SK-N-SH (cell line): Measurements from ENCODE around the gene TJP2. TPM values are rescaled to one million over a fixed set of nuclear protein-coding genes. Genes with fewer than 3 reads are reported as not detected.

ENCODE experiments used
- CTCF ChIA-PET: fragments of 300-600, 350-600 bp; formaldehyde crosslinking; extraction: SDS; loops from one replicate; lab custom pipeline; 2021; lab: Yijun Ruan, JAX
- POLR2A ChIA-PET: fragments of 350-600 bp; sonication (Branson Sonifier 250); formaldehyde crosslinking; extraction: SDS; loops from one replicate; lab custom pipeline; 2020; ENCODE audit warnings: antibody characterized with exemption, inconsistent platforms; lab: Yijun Ruan, JAX
- DNase-seq: peaks from one replicate; pipeline ENCODE4 v3.0.0; 2012
- H2AFZ ChIP-seq: fragments of 200-600 bp; sonication (generic); 2 replicates; pipeline ENCODE4 v1.8.1; 2016; ENCODE audit warnings: antibody characterized with exemption, mild to moderate bottlenecking, low read depth
- H3F3A ChIP-seq: fragments of 200-600 bp; sonication (generic); replicated peaks from 2 replicates; pipeline ENCODE3; 2016; ENCODE audit warnings: antibody characterized with exemption, mild to moderate bottlenecking; ENCODE audit not compliant: insufficient read depth
- H3K27ac ChIP-seq, 2 experiments: fragments of 200-500 bp in 1 of 2; fragments of 200-600 bp in 1 of 2; sonication (Bioruptor generic) in 1 of 2; sonication (generic), shearing (Covaris generic) in 1 of 2; 2 replicates each; pipeline versions ENCODE4 v1.5.1 to v1.6.1; 2014 to 2016; ENCODE audit warnings: low read depth in 2 of 2, inconsistent platforms in 1 of 2, low read length in 1 of 2, mild to moderate bottlenecking in 1 of 2, mixed read lengths in 1 of 2
- H3K27me3 ChIP-seq: fragments of 200-600 bp; sonication (generic), shearing (Covaris generic); 2 replicates; pipeline ENCODE4 v1.6.1; 2016; ENCODE audit warnings: mixed run types; ENCODE audit not compliant: insufficient read depth
- H3K36me3 ChIP-seq, 2 experiments: fragments of 200-500 bp in 1 of 2; fragments of 200-600 bp in 1 of 2; sonication (Bioruptor generic) in 1 of 2; sonication (generic) in 1 of 2; replicated peaks in 1 of 2; 2 replicates each; pipeline versions ENCODE3 to v1.5.1; 2014 to 2016; ENCODE audit warnings: low read length in 1 of 2, mild to moderate bottlenecking in 1 of 2; ENCODE audit not compliant: insufficient read depth in 2 of 2, control insufficient read depth in 1 of 2
- H3K4me1 ChIP-seq, 2 experiments: fragments of 200-500 bp in 1 of 2; fragments of 200-600 bp in 1 of 2; sonication (Bioruptor generic) in 1 of 2; sonication (generic), shearing (Covaris generic) in 1 of 2; 2 replicates each; pipeline versions ENCODE4 v1.5.1 to v1.6.1; 2014 to 2016; ENCODE audit warnings: low read depth in 1 of 2, low read length in 1 of 2, mixed run types in 1 of 2; ENCODE audit not compliant: insufficient read depth in 2 of 2, control insufficient read depth in 1 of 2
- H3K4me2 ChIP-seq: fragments of 200-600 bp; sonication (generic), shearing (Covaris generic); 2 replicates; pipeline ENCODE4 v1.6.1; 2017; ENCODE audit warnings: mixed run types
- H3K4me3 ChIP-seq, 2 experiments: fragments of 200-500 bp in 1 of 2; fragments of 200-600 bp in 1 of 2; sonication (Bioruptor generic) in 1 of 2; sonication (generic), shearing (Covaris generic) in 1 of 2; 2 replicates each; pipeline versions ENCODE4 v1.5.1 to v1.8.1; 2014 to 2016; ENCODE audit warnings: low read depth in 2 of 2, inconsistent platforms in 1 of 2, low read length in 1 of 2, mild to moderate bottlenecking in 1 of 2, mixed read lengths in 1 of 2, moderate library complexity in 1 of 2
- H3K79me2 ChIP-seq: fragments of 200-600 bp; sonication (generic); 2 replicates; pipeline ENCODE4 v1.8.1; 2017; ENCODE audit warnings: mild to moderate bottlenecking; ENCODE audit not compliant: insufficient read depth
- H3K9ac ChIP-seq: fragments of 200-600 bp; sonication (generic); 2 replicates; pipeline ENCODE4 v1.6.1; 2017; ENCODE audit warnings: mixed run types
- H3K9me2 ChIP-seq: fragments of 200-600 bp; sonication (generic); 2 replicates; pipeline ENCODE4 v1.6.1; 2017; ENCODE audit warnings: mixed run types
- H3K9me3 ChIP-seq: fragments of 200-600 bp; sonication (generic); 2 replicates; pipeline ENCODE4 v1.6.1; 2017; ENCODE audit warnings: mixed run types, mild to moderate bottlenecking, moderate library complexity
- H4K20me1 ChIP-seq: fragments of 200-600 bp; sonication (generic); 2 replicates; pipeline ENCODE4 v1.6.1; 2017; ENCODE audit warnings: mild to moderate bottlenecking, mixed run types; ENCODE audit not compliant: insufficient read depth
- CHD2 ChIP-seq: fragments of 150-350 bp; IDR thresholded peaks from 2 replicates; pipeline ENCODE4 v1.6.1; 2018; ENCODE audit warnings: low read length; ENCODE audit not compliant: partially characterized antibody
- ELF1 ChIP-seq: IDR thresholded peaks from 2 replicates; pipeline ENCODE4 v1.4.0; 2012
- EP300 ChIP-seq, 2 experiments: IDR thresholded peaks; 2 replicates each; pipeline versions ENCODE4 v1.4.0 to v1.6.1; 2012; ENCODE audit warnings: borderline replicate concordance in 1 of 2, low read depth in 1 of 2, low read length in 1 of 2
- FOSL2 ChIP-seq: IDR thresholded peaks from 2 replicates; pipeline ENCODE4 v1.4.0; 2012; ENCODE audit warnings: low read depth, mild to moderate bottlenecking, moderate library complexity, borderline replicate concordance
- MEF2A ChIP-seq: IDR thresholded peaks from 2 replicates; pipeline ENCODE4 v1.4.0; 2012; ENCODE audit warnings: low read depth, borderline replicate concordance
- RCOR1 ChIP-seq: fragments of 150-350 bp; IDR thresholded peaks from 2 replicates; pipeline ENCODE4 v1.6.1; 2017; ENCODE audit warnings: antibody characterized with exemption, low read length
- REST ChIP-seq: IDR thresholded peaks from 2 replicates; pipeline ENCODE4 v1.6.1; 2012; ENCODE audit warnings: mild to moderate bottlenecking, low read depth, low read length, moderate library complexity
- USF1 ChIP-seq: IDR thresholded peaks from 2 replicates; pipeline ENCODE4 v1.4.0; 2012; ENCODE audit warnings: low read depth, borderline replicate concordance
- USF2 ChIP-seq: fragments of 150-350 bp; IDR thresholded peaks from 2 replicates; pipeline ENCODE4 v1.6.1; 2017; ENCODE audit warnings: antibody characterized with exemption, low read length, low read depth, borderline replicate concordance
- ZBTB33 ChIP-seq: IDR thresholded peaks from 2 replicates; pipeline ENCODE4 v1.4.0; 2012; ENCODE audit warnings: low read depth, borderline replicate concordance
- whole genome bisulfite sequencing: methylation state at CpG from one replicate; pipeline ENCODE4 v1.1.6; 2017; ENCODE audit warnings: low lambda C conversion rate; 5-methylcytosine and 5-hydroxymethylcytosine counted together
- polyA plus RNA-seq, 3 experiments: library from polyadenylated mRNA; depleted of rRNA; stranded (reverse); fragments of >200 nt; gene quantifications; 2 replicates each; pipeline ENCODE4 v1.2.3, GENCODE V29; 2012
- TF ChIP-seq, protein P1 (sequence below): fragments of 200-600 bp; sonication (generic); IDR thresholded peaks from 2 replicates; pipeline ENCODE4 v1.6.1; 2017; ENCODE audit warnings: antibody characterized with exemption, mild to moderate bottlenecking, moderate library complexity

The TJP2 gene
- polyA plus RNA-seq, 1 of the 3 experiments (the other 2 are of a cell fraction), result 17.7 TPM

- TF ChIP-seq REST (no peak), USF2 (no peak), FOSL2 (no peak), MEF2A (no peak), EP300 (IDR thresholded peaks at IDR 0.05; ENCODE audit: borderline replicate concordance in 1 of 2, low read depth in 1 of 2, low read length in 1 of 2) (no peak)
- TF ChIP-seq, protein P1, sequence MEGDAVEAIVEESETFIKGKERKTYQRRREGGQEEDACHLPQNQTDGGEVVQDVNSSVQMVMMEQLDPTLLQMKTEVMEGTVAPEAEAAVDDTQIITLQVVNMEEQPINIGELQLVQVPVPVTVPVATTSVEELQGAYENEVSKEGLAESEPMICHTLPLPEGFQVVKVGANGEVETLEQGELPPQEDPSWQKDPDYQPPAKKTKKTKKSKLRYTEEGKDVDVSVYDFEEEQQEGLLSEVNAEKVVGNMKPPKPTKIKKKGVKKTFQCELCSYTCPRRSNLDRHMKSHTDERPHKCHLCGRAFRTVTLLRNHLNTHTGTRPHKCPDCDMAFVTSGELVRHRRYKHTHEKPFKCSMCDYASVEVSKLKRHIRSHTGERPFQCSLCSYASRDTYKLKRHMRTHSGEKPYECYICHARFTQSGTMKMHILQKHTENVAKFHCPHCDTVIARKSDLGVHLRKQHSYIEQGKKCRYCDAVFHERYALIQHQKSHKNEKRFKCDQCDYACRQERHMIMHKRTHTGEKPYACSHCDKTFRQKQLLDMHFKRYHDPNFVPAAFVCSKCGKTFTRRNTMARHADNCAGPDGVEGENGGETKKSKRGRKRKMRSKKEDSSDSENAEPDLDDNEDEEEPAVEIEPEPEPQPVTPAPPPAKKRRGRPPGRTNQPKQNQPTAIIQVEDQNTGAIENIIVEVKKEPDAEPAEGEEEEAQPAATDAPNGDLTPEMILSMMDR, result no peak
These were observed 99.1 kb downstream of the TJP2 start (continued) for GRCh38 chr9:69273161-69273560.

DNA sequence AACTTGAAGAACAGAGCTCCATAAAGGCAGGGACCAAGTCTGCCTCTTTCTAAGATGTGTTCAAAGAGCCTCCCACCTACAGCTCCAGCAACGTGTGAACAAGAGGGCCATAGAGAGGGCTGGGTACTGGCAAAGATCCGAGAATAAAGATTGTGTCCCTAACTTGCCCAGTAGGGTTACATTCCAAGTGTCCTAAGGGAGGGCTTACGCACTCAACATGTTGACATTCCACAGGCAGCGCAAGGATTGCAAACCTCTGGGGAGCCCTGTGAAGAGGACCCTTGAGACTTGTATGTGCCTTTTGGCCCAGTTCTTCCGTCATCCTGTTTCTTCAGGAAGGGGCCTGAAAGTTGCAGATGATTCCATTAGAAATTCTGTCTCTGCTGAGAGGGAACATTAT lies 102.7 kb downstream of the TJP2 start:
- H3K4me1 ChIP-seq, result no peaks in the 10 kb centered on the region
- no peak overlapping the region for H3K4me3 ChIP-seq
- 16% methylated on average over 5 of the region's 5 CpGs for WGBS
- ChIA-PET POLR2A (no interaction called here), CTCF (no interaction called here)
- no peak overlapping the region for H3K27ac ChIP-seq
- peaks cover 4% of the 10 kb centered on the region; the same call in 1 of the 2 replicates for H3K27me3 ChIP-seq
- H4K20me1 ChIP-seq, result no peaks in the 10 kb centered on the region
- H3F3A ChIP-seq, result no peaks in the 10 kb centered on the region
- no peak overlapping the region for H3K9ac ChIP-seq
- no peak overlapping the region for H2AFZ ChIP-seq
- no peaks in the 10 kb centered on the region for H3K9me3 ChIP-seq
- H3K9me2 ChIP-seq, result no peaks in the 10 kb centered on the region
- TF ChIP-seq ZBTB33 (no peak), CHD2 (no peak), MEF2A (no peak), ELF1 (no peak), USF1 (no peak), REST (no peak), RCOR1 (no peak)
- TF ChIP-seq, protein P1, result no peak
- H3K4me2 ChIP-seq, result no peak overlapping the region
- H3K79me2 ChIP-seq, result no peaks in the 10 kb centered on the region
- DNase-seq, result no peak
- no peaks in the 10 kb centered on the region for H3K36me3 ChIP-seq
